Hindlimb muscle (tissue), 1 donor: Measurements from ENCODE around the gene ANKRD35. TPM values are rescaled to one million over a fixed set of nuclear protein-coding genes. Genes with fewer than 3 reads are reported as not detected.

ENCODE experiments used
- polyA plus RNA-seq: library from polyadenylated mRNA; unstranded; fragments of 120-200 nt; gene quantifications from one replicate; pipeline ENCODE4 v1.2.1, GENCODE V29; 2013; ENCODE audit not compliant: insufficient read length

ANKRD35 gene
- polyA plus RNA-seq, 1 donor: 2.7 TPM

Other genes starting within 250 kb of the ANKRD35 start
- 1.1 TPM for gene PDZK1, start 178.5 kb downstream of the ANKRD35 start, polyA plus RNA-seq
- 1.1 TPM for gene CD160, start 166.4 kb downstream of the ANKRD35 start, polyA plus RNA-seq
- gene RNF115, start 61.8 kb downstream of the ANKRD35 start, polyA plus RNA-seq: 15.2 TPM
- 20.6 TPM for gene POLR3C, start 61.7 kb downstream of the ANKRD35 start, polyA plus RNA-seq
- 11.6 TPM for gene NUDT17, start 40.2 kb downstream of the ANKRD35 start, polyA plus RNA-seq
- gene PIAS3, start 26.8 kb downstream of the ANKRD35 start, polyA plus RNA-seq: 42.4 TPM
- 3.0 TPM for gene ITGA10, start 24.2 kb upstream of the ANKRD35 start, polyA plus RNA-seq
- gene PEX11B, start 32.9 kb upstream of the ANKRD35 start, polyA plus RNA-seq: 21.0 TPM
- gene RBM8A, start 41.6 kb upstream of the ANKRD35 start, polyA plus RNA-seq: 122 TPM
- gene LIX1L, start 72.2 kb upstream of the ANKRD35 start, polyA plus RNA-seq: 25.5 TPM
- gene ANKRD34A, start 78.7 kb upstream of the ANKRD35 start, polyA plus RNA-seq: 1.2 TPM
- 40.6 TPM for gene POLR3GL, start 78.8 kb upstream of the ANKRD35 start, polyA plus RNA-seq
- gene TXNIP, start 110.7 kb upstream of the ANKRD35 start, polyA plus RNA-seq: 253 TPM
- 243 TPM for gene HJV, start 135.9 kb upstream of the ANKRD35 start, polyA plus RNA-seq